Stomach (tissue), 9 donors: Measurements from ENCODE around the gene TAAR2. TPM values are rescaled to one million over a fixed set of nuclear protein-coding genes. Genes with fewer than 3 reads are reported as not detected.
A peak's percentile ranks its signal among the peaks of the same experiment; 100 is the strongest.

Source experiments
- DNase-seq, 2 donors: peaks; one replicate each; pipeline versions ENCODE4 v3.0.0 to v3.0.0-alpha.2; 2013 to 2019
- H3K27ac ChIP-seq, 5 donors: fragments of 200-600 bp in 4 of 5; sonication (generic) in 4 of 5; one replicate each; pipeline ENCODE4 v1.5.1; 2013 to 2019; ENCODE audit warnings: mild to moderate bottlenecking in 1 of 5, moderate library complexity in 1 of 5
- H3K27me3 ChIP-seq, 3 donors: fragments of 200-600 bp; sonication (generic); one replicate each; pipeline ENCODE4 v1.5.1; 2017 to 2019; ENCODE audit warnings: mixed run types in 1 of 3
- H3K36me3 ChIP-seq, 4 donors: fragments of 200-600 bp; sonication (generic); 1 replicate in 3 of 4; 2 replicates in 1 of 4; pipeline ENCODE4 v1.5.1; 2016 to 2019
- H3K4me1 ChIP-seq, 4 donors: fragments of 200-600 bp; sonication (generic); one replicate each; pipeline ENCODE4 v1.5.1; 2016 to 2019
- H3K4me3 ChIP-seq, 4 donors: fragments of 200-600 bp; sonication (generic) in 3 of 4; one replicate each; pipeline ENCODE4 v1.5.1; 2016 to 2019; ENCODE audit warnings: mild to moderate bottlenecking in 1 of 4
- H3K9me3 ChIP-seq, 4 donors: fragments of 200-600 bp; sonication (generic); one replicate each; pipeline ENCODE4 v1.5.1; 2016 to 2019
- EP300 ChIP-seq: sonication (generic); formaldehyde crosslinking; IDR thresholded peaks from one replicate; pipeline ENCODE4 v1.6.1; 2017; ENCODE audit warnings: antibody characterized with exemption
- POLR2A ChIP-seq, 4 donors: fragments of 450-650 bp; IDR thresholded peaks; one replicate each; pipeline ENCODE4 v1.6.1; 2016; ENCODE audit warnings: antibody characterized with exemption in 4 of 4, control low read depth in 2 of 4, mild to moderate bottlenecking in 1 of 4, moderate library complexity in 1 of 4
- POLR2AphosphoS5 ChIP-seq, 3 donors: sonication (generic); formaldehyde crosslinking; IDR thresholded peaks; one replicate each; pipeline ENCODE4 v1.6.1; 2016; ENCODE audit warnings: antibody characterized with exemption in 3 of 3
- WGBS, 5 donors: extraction: QIAGEN DNeasy Blood & Tissue Kit in 3 of 5; methylation state at CpG; one replicate each; pipeline versions ENCODE4 v1.1.5 to v1.1.7; 2013 to 2018; 5-methylcytosine and 5-hydroxymethylcytosine counted together
- intact Hi-C: fragments of 100-400 bp; cut with DNase I; formaldehyde crosslinking; loops from one replicate; pipeline ENCODE4 v1.15.1; 2023; ENCODE audit warnings: low total_unique reads
- polyA plus RNA-seq, 3 donors: library from polyadenylated mRNA; stranded (reverse); fragments of 200-250 nt; gene quantifications; one replicate each; pipeline ENCODE4 v1.2.3, GENCODE V29; 2013
- total RNA-seq, 5 donors: library from RNA; depleted of rRNA; stranded (reverse); fragments of >200 nt; gene quantifications; one replicate each; pipeline versions ENCODE4 v1.1.0 to v1.2.3, GENCODE V29; 2014 to 2016
- TF ChIP-seq, protein P1 (sequence below), 7 experiments: fragments of 450-650 bp in 4 of 7; fragments of 200-600 bp in 3 of 7; sonication (generic) in 3 of 7; IDR thresholded peaks; one replicate each; pipeline ENCODE4 v1.5.1; 2016 to 2019; ENCODE audit warnings: antibody characterized with exemption in 7 of 7, control low read depth in 2 of 7, mild to moderate bottlenecking in 1 of 7
- donor health status: healthy with polysubstance abuse.
- donor health status: Bipolar disorder and iron deficiency.
- donor health status: healthy.

Gene TAAR2
- total and polyA plus RNA-seq, 8 donors = not detected

DNA sequence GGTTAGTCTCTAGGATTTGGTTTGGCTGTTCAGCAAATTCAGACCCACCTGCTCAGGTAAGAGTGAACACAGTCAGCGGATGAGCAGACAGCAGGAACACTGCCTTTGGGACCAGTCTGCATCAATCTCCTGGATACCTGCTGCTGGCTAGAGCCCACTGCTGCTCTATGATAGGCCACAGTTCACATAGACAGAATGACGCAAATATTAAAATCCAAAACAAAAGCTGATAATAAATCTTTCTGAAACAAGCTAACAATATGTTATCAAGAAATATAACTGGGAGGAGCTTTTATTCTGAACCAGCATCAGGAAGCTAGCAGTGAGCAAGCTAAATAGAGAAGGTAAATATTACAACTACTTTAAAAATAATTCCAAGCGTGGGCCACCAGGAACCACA is 35.0 kb upstream of the TAAR2 start, which contains the start of gene TAAR1:
Gene TAAR1 (minus strand): TSS at position 101 of the 400 bp plus-strand sequence. CDS start 13,179 bp downstream, outside the sequence.
- Histone ChIP-seq H3K27me3 (no peaks in the 10 kb centered on the region), H3K36me3 (no peaks in the 10 kb centered on the region), H3K4me1 (peaks cover 0 to 5% (median 0%) of the 10 kb centered on the region in 4 donors), H3K9me3 (no peaks in the 10 kb centered on the region), H3K27ac (no peak within 1 kb of the TSS), H3K4me3 (no peak within 1 kb of the TSS)
- WGBS, 5 donors = 38 to 68% (median 60%) methylated on average over 3 of the region's 3 CpGs
- DNase-seq = peak in 1 of 2 donors; percentile 16
- intact Hi-C loops = no loop called here
- TF ChIP-seq, protein P1, sequence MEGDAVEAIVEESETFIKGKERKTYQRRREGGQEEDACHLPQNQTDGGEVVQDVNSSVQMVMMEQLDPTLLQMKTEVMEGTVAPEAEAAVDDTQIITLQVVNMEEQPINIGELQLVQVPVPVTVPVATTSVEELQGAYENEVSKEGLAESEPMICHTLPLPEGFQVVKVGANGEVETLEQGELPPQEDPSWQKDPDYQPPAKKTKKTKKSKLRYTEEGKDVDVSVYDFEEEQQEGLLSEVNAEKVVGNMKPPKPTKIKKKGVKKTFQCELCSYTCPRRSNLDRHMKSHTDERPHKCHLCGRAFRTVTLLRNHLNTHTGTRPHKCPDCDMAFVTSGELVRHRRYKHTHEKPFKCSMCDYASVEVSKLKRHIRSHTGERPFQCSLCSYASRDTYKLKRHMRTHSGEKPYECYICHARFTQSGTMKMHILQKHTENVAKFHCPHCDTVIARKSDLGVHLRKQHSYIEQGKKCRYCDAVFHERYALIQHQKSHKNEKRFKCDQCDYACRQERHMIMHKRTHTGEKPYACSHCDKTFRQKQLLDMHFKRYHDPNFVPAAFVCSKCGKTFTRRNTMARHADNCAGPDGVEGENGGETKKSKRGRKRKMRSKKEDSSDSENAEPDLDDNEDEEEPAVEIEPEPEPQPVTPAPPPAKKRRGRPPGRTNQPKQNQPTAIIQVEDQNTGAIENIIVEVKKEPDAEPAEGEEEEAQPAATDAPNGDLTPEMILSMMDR (IDR thresholded peaks at IDR 0.05) = no peak
- TF ChIP-seq POLR2AphosphoS5 (IDR thresholded peaks at IDR 0.05) = no peak
- TF ChIP-seq POLR2A (IDR thresholded peaks at IDR 0.05) = no peak
- no peak for TF ChIP-seq EP300

- Histone ChIP-seq H3K4me3 (no peak overlapping the region), H3K27me3 (no peaks in the 10 kb centered on the region), H3K9me3 (no peaks in the 10 kb centered on the region), H3K27ac (no peak overlapping the region), H3K36me3 (no peaks in the 10 kb centered on the region), H3K4me1 (peaks cover 0 to 17% (median 3%) of the 10 kb centered on the region in 4 donors)
- 81 to 94% (median 89%) methylated on average over 3 of the region's 3 CpGs for whole genome bisulfite sequencing, 5 donors
- intact Hi-C loops = no loop called here
- TF ChIP-seq POLR2A (IDR thresholded peaks at IDR 0.05) (no peak), EP300 (no peak), POLR2AphosphoS5 (IDR thresholded peaks at IDR 0.05) (no peak)
- TF ChIP-seq, protein P1 (IDR thresholded peaks at IDR 0.05) = no peak
- DNase-seq = no peak
Observed at GRCh38 chr6:132651062-132651461, 27.0 kb upstream of the TAAR2 start.

DNA sequence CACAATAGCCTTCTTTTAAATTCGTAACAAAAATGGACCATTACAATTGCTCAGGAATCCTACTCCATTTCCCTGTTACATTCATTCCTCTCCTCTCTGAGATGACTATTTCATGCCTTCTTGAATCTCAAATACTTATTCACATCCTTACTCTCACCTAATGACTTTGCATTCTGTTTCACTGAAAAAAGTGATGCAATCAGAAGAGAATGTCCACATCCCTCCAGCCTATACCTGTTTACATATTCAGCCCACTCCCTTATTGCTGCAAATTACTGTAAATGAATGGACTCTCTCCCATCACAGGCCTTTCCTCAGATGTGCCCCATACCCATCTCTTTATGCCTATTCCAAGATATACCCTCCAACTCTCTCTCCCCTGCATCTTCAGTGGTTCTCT is 26.4 kb upstream of the TAAR2 start:
- 82 to 98% (median 94%) methylated on average over 1 of the region's 1 CpG for whole genome bisulfite sequencing, 5 donors
- no peaks in the 10 kb centered on the region for H3K9me3 ChIP-seq
- intact Hi-C loops = no loop called here

DNA sequence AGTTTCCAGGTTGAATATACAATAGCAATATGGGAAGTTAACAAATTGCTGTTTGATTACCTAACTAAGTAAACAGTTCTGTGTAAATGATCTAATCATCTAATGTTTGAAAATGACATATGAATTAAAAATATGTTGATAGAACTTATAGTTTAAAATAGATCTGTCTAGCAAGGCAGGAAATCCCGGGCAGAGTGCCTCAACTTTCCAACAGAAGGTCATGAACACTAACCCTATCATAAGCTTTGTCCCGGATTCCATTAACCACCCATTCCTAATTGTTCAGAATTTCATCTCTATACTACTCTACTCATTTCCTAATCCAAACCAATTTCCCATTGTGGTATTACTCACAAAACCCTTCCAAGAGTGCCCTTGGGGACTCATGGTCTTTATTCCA is 24.8 kb upstream of the TAAR2 start:
- 15 to 35% (median 28%) methylated on average over 2 of the region's 2 CpGs for WGBS, 5 donors
- Histone ChIP-seq H3K4me1 (peaks cover 0 to 17% (median 3%) of the 10 kb centered on the region in 4 donors), H3K27me3 (no peaks in the 10 kb centered on the region), H3K36me3 (no peaks in the 10 kb centered on the region), H3K4me3 (no peak overlapping the region), H3K27ac (no peak overlapping the region), H3K9me3 (no peaks in the 10 kb centered on the region)
- peak in 1 of 2 donors; percentile 9 for DNase-seq
- TF ChIP-seq POLR2A (IDR thresholded peaks at IDR 0.05) (no peak), POLR2AphosphoS5 (IDR thresholded peaks at IDR 0.05) (no peak), EP300 (no peak)
- TF ChIP-seq, protein P1 (IDR thresholded peaks at IDR 0.05) = no peak
- intact Hi-C loops = no loop called here

More for the DNA sequence above, 26.4 kb upstream of the TAAR2 start:
- H3K4me1 ChIP-seq = peaks cover 0 to 17% (median 3%) of the 10 kb centered on the region in 4 donors
- DNase-seq = no peak
- no peaks in the 10 kb centered on the region for H3K36me3 ChIP-seq
- H3K4me3 ChIP-seq = no peak overlapping the region
- H3K27me3 ChIP-seq = no peaks in the 10 kb centered on the region
- TF ChIP-seq, protein P1 (IDR thresholded peaks at IDR 0.05) = no peak
- no peak for TF ChIP-seq EP300
- no peak for TF ChIP-seq POLR2AphosphoS5 (IDR thresholded peaks at IDR 0.05)
- no peak for TF ChIP-seq POLR2A (IDR thresholded peaks at IDR 0.05)
- H3K27ac ChIP-seq = no peak overlapping the region
